Globus pallidus (tissue), 1 donor: ENCODE measurements around the gene ANGEL2.
A peak's percentile ranks its signal among the peaks of the same experiment; 100 is the strongest.
"Not testable (repeated sequence)": the region's sequence is repeated elsewhere in the genome, so short reads cannot be mapped to it uniquely, and the experiment has no call there.

Source experiments
- DNase-seq: peaks from one replicate; pipeline ENCODE4 v3.0.0-alpha.2; 2015; ENCODE audit warnings: low spot score

Gene ANGEL2

GRCh38 chr1:213019450-213019849 lies 3.8 kb upstream of the ANGEL2 start:
- no peak for DNase-seq

GRCh38 chr1:213017447-213018273 lies 2.0 kb upstream of the ANGEL2 start:
- DNase-seq: no peak

- DNase-seq: peak; percentile 9
Observed at GRCh38 chr1:213014642-213015041, 1.0 kb downstream of the ANGEL2 start.

GRCh38 chr1:213008564-213008963 lies 7.1 kb downstream of the ANGEL2 start:
- DNase-seq: no peak

GRCh38 chr1:213003256-213003655 lies 12.4 kb downstream of the ANGEL2 start:
- DNase-seq: no peak

GRCh38 chr1:212994926-212995325 lies 20.7 kb downstream of the ANGEL2 start:
- DNase-seq: no peak

- DNase-seq: not testable (repeated sequence)
Observed at GRCh38 chr1:212993960-212994359, 21.7 kb downstream of the ANGEL2 start.

- no peak for DNase-seq
Observed at GRCh38 chr1:212990276-212990675, 25.4 kb downstream of the ANGEL2 start.

GRCh38 chr1:212987702-212988322 lies 27.9 kb downstream of the ANGEL2 start:
- DNase-seq: no peak

- DNase-seq: no peak
Observed at GRCh38 chr1:212986551-212986950, 29.1 kb downstream of the ANGEL2 start.

- DNase-seq: no peak
Observed at GRCh38 chr1:212984522-212985291, 31.0 kb downstream of the ANGEL2 start.

GRCh38 chr1:212983482-212983881 lies 32.2 kb downstream of the ANGEL2 start:
- no peak for DNase-seq

- no peak for DNase-seq
Observed at GRCh38 chr1:212982430-212983152, 33.1 kb downstream of the ANGEL2 start.

GRCh38 chr1:212981571-212982328 lies 33.9 kb downstream of the ANGEL2 start:
- DNase-seq: no peak

GRCh38 chr1:212981025-212981495 lies 34.6 kb downstream of the ANGEL2 start:
- no peak for DNase-seq

GRCh38 chr1:212980123-212980785 lies 35.4 kb downstream of the ANGEL2 start:
- peak; percentile 10 for DNase-seq

- DNase-seq: no peak
Observed at GRCh38 chr1:212979340-212980122, 36.1 kb downstream of the ANGEL2 start.

- DNase-seq: no peak
Observed at GRCh38 chr1:212977781-212978645, 37.7 kb downstream of the ANGEL2 start.

- DNase-seq: no peak
Observed at GRCh38 chr1:212976586-212976985, 39.1 kb downstream of the ANGEL2 start.
